ES-I3 (cell line): ENCODE results near the gene ABL1.

Source experiments
- H3K36me3 ChIP-seq: 2 replicates; pipeline ENCODE4 v1.6.1; 2013; ENCODE audit warnings: mild to moderate bottlenecking, low read length, control low read depth, moderate library complexity; ENCODE audit not compliant: insufficient read depth
- H3K4me1 ChIP-seq: 2 replicates; pipeline ENCODE4 v1.6.1; 2013; ENCODE audit warnings: mild to moderate bottlenecking, control low read depth, low read length; ENCODE audit not compliant: insufficient read depth
- H3K9ac ChIP-seq: 2 replicates; pipeline ENCODE4 v1.6.1; 2013; ENCODE audit warnings: low read depth, mild to moderate bottlenecking, low read length, moderate library complexity
- H3K9me3 ChIP-seq: 2 replicates; pipeline ENCODE4 v1.6.1; 2013; ENCODE audit warnings: mild to moderate bottlenecking, low read length, moderate library complexity; ENCODE audit not compliant: control insufficient read depth, insufficient read depth

The ABL1 gene

DNA sequence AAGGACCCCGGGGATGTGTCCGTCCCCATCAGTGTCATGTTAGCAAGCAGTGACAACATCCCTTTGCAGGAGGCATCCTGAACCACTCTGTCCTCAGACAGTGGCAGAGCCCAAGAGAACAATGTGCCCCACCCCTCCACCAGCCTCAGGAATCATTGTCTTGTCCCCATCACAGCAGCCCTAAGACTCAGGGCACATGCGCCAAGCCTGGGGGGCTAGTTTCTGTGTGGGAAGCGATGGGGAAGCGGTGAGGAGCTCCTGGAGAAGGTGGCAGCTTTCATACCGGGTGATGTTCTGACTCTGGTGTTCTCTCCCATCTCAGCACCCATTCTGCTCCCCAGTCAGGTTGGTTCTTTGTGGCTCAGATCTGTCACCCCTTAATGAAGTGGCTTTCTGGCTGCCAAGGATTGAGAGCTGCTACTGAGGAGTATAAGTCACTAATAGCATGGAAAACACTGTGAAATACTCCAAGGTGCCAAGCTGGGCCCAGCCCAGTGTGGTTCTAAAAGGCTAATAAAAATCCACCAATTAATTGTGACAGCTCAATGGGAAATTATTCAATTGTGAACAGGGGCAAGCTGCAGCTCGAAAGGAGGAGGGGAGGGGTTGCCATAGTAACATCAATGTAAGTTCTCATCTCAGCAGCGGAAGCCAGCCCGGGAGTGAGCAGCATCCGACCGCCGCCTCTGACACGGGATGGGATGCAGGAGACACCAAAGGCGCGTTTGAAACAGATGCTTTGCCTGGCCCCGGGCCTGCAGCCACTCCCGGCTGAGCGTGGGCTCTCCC, 56.8 kb downstream of the ABL1 start:
- no peaks in the 10 kb centered on the region for H3K9me3 ChIP-seq
- H3K9ac ChIP-seq: no peak overlapping the region
- 0 out of 2 replicates have a peak, but pooled peaks cover 5% of the 10 kb centered on the region for H3K36me3 ChIP-seq
- no peaks in the 10 kb centered on the region for H3K4me1 ChIP-seq

DNA sequence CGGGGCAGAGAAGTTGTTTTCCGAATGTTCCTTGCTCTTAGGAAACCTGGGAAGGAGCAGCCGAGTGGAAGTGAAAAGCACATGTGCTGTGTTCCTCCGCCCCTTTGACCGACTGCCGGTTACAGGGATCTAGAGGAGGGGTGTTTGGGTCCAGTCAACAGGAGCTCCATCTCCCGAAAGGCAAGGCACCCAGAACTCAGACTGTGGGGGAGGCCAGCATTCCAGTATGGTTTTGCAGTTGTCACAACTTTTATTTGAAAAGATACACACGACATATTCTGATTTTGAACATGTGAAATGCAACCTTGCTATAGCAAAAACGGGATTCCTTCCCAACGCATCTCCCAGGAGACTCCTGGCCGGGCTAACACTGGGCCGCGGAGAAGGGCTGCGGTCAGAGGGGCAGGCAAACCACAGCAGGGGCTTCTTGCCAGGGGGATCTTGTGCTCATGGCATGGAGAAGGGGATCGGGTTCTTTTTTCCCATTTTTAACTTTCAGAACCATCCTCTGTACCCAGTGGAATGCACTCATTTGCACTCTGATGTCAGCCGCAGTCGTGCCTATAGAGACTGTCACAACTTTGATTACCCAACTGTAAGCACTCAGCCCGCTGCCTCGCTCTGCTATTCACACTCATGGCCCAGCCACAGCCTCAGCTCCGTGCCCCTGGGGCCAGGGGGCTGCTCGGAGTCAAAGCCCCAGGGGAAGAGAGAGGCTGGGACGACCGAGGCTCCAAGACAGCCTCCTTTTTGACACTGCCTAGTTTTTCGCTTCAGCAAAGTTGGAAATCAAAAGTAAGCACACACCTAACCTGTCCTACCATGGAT, 57.6 kb downstream of the ABL1 start:
- Histone ChIP-seq H3K9me3 (no peaks in the 10 kb centered on the region), H3K36me3 (0 out of 2 replicates have a peak, but pooled peaks cover 5% of the 10 kb centered on the region), H3K4me1 (no peaks in the 10 kb centered on the region), H3K9ac (no peak overlapping the region)

DNA sequence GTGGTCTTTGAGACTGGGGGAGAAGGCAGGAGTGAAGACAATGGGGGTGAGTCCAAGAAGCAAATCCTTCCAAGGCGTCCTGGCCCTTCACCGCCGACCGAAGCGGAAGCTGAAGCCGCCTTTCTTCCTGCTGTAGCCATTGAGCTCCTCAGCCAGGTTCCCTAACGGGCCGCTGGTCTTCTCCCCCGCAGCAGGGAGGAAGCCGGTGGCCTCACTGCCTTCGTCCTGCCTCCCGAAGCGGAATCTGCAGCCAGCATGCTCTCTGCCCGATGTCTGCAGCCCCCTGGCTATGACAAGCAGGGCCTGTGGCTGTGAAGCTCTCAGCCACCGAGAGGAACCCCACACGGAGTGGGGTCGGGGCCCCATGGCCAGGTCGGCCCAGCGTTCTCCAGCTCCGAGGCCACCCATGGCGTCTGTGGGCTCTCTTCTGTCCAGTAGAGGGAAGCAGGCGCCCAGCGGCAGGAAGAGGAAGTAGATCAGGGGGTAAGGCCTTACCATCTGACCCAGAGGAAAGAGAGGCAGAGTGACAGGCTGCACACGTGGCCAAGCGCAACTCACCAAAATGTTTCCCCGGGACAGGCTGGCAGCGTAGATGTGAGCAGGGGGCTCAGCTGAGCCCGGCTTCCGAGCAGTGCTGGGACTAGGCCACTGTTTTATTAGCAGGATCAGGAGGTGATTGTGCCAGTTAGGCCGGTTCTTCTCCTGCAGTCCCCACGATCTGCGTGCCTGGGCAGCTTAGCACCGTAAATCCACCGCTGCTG, 58.5 kb downstream of the ABL1 start:
- Histone ChIP-seq H3K9me3 (no peaks in the 10 kb centered on the region), H3K4me1 (no peaks in the 10 kb centered on the region), H3K36me3 (0 out of 2 replicates have a peak, but pooled peaks cover 5% of the 10 kb centered on the region), H3K9ac (no peak overlapping the region)

DNA sequence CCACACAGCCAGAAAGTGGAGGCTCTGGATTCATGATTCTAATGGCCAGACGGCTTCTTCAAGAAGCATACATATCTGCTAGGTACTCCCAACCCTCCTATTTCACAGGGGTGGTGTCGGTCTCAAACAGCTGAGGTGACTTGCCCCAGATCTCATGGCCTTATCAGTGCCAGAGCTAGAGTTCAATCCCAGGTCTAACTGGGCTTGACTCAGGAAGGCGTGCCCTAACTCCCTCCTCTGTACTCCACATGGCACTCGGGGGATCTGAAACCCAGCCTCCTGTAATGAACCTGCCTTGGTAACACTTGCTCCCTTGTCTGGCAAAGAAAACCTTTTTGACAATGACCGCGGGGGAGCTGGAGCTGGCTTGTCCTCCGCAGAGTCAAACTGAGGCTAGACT, 59.5 kb downstream of the ABL1 start:
- Histone ChIP-seq H3K9me3 (no peaks in the 10 kb centered on the region), H3K4me1 (no peaks in the 10 kb centered on the region), H3K9ac (no peak overlapping the region), H3K36me3 (0 out of 2 replicates have a peak, but pooled peaks cover 5% of the 10 kb centered on the region)

DNA sequence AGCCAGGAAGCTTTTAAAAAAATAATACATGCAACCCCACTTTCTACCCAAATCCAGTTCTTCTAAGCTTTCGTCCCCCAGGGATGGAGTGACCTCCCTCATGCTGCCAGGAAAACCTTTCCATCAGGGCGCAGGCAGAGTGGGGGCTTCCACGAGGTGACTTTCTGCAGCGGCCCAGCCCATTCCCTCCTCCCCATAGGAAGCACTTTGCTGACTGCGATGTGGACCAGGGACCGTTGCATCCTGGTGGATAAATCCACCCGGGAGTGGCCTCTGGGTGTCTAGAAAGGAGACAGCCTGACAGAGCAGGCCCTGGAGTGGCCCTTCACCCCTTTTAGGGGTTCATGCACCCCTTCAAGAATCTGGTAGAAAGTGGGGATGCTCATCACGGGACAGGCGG, 60.0 kb downstream of the ABL1 start:
- Histone ChIP-seq H3K9me3 (no peaks in the 10 kb centered on the region), H3K36me3 (0 out of 2 replicates have a peak, but pooled peaks cover 5% of the 10 kb centered on the region), H3K4me1 (no peaks in the 10 kb centered on the region), H3K9ac (no peak overlapping the region)

DNA sequence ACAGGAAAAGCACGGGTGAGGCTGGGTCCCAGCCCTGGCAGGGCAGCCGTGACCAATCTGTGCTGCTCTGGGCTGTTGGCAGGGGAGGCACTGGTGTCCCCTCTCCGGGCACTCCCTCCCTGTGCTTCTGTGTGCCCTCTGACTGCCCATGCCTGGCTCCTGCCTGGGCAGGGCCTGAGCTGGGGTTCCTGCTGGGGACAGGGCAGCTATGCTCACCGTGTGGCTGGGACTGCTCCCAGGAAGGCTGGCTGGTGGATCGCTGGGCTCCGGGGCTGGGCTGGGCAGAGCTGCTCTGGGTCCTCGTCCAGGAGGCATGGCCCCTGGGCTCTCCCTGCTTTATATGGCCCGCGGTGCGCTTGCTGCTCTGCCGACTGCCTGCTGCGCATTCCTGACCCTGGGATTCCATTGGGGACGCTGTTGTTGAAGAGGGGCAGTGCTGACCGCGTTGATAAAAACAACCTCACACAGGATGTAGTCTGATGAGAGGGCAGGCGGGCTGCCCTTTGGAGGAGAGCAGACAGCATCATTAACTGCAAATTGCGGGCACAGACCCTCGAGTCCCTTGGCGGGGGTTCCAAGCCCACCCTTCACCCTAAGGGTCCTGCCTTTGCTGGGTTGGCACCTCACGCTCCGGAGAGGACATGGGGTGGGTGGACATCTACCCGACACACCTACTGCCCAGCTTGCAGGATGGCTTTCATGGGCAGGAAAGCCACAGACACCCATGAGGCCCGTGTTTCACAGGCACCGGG, 60.6 kb downstream of the ABL1 start:
- Histone ChIP-seq H3K4me1 (no peaks in the 10 kb centered on the region), H3K9me3 (no peaks in the 10 kb centered on the region), H3K36me3 (0 out of 2 replicates have a peak, but pooled peaks cover 2% of the 10 kb centered on the region), H3K9ac (no peak overlapping the region)

DNA sequence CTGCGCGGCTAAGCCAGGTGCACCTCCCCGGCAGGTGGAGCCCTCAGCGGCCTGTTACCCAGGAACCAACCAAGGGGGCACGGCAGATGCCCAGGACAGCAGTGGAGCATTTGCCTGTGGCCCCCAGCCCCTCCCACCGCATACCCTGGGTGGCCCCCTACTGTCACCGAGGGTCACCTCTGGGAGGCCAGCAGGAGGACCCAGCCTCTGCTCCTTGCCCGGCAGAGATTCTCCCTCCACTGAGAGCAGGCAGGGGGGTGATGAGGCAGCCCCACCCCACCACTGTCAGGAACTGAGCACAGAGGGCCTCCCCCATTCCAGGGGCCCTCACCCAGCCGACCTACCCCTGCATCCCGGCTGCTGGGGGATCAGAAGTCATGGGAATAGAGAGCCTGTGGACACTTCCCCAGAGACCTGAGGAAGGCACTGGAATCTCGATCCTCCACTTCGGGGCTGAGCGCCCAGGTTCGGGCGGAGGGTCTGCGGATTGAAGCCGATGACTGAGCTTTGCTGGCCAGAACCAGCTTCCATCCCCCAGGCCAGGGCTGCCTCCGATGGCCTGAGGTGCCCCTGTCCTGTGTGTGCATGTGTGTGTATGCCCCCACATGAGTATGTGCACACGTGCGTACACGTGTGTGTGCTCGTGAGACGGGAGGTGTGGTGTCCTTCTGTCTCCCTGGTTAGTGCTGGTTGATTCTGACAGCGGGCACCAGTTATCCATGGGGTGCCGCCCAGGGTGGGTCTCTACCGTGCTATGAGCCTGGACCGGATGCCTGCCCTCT, 61.4 kb downstream of the ABL1 start, which contains the start of gene QRFP:
TSS of gene QRFP (minus strand) at position 580 of the 782 bp plus-strand sequence. CDS start 2,974 bp downstream, outside the sequence.
- no peaks in the 10 kb centered on the region for H3K4me1 ChIP-seq
- H3K36me3 ChIP-seq: 0 out of 2 replicates have a peak, but pooled peaks cover 2% of the 10 kb centered on the region
- no peak within 1 kb of the TSS for H3K9ac ChIP-seq
- no peaks in the 10 kb centered on the region for H3K9me3 ChIP-seq

DNA sequence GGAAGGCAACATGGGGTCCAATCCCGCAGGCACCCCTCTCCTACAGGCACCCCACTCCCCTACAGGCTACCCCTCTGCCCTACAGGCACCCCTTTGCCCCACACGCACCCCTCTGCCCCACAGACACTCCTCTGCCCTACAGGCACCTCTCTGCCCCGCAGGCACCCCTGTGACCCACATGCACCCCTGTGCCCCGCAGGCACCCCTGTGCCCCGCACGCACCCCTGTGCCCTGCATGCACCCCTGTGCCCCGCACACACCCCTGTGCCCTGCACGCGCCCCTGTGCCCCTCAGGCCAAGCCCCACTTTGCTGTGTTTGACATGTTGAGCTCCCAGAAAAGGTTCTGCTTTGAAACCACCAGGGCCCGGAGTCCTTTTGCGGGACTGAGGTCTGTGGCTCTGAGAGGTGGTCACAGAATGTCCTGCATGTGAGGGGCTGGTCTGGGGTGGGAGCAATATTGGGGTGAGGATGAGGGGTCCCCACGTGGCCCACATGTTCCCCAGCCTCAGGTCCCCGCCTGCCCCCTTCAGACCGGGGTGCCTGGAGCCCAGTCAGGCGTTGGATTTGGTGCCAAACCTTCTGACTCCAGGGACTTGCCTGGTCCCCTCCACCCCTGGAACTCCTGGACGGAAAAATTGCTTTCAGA, 62.2 kb downstream of the ABL1 start:
- Histone ChIP-seq H3K9me3 (no peaks in the 10 kb centered on the region), H3K36me3 (0 out of 2 replicates have a peak, but pooled peaks cover 2% of the 10 kb centered on the region), H3K9ac (no peak overlapping the region), H3K4me1 (no peaks in the 10 kb centered on the region)

DNA sequence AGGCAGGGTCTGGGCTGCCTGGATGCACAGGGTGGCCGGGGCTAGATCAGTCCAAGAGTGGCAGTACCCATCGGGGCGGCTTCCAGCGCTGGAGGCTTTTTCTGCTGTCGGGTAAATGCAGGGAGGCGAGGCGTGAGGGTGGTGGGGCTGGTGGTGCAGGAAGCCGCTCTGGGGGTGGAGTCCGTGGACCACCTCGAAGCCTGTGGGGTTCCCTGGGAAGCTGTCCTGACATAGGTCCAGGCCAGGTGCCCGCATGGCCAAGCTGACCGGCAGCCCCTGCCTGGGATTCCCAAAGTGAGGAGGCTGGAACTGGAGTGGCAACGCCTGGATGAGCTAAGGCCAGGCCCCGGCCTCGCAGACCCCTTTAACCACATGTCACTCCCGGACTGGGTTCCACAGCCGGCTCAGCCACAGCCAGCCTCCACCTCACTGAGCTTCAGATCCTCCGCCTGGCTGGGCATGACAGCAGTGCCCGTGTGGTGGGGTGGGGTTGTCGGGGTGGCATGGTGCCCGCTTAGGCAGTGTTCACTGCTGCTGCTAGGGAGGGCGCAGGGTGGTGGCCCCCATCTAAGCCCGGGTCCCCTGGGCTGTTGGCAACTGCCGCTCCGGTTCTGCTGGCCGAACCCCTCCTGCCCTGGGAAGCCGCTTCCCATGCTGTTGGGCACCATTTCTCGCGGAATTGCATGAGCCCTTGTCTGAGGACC, 62.9 kb downstream of the ABL1 start:
- H3K9me3 ChIP-seq: no peaks in the 10 kb centered on the region
- no peaks in the 10 kb centered on the region for H3K4me1 ChIP-seq
- no peak overlapping the region for H3K9ac ChIP-seq
- 0 out of 2 replicates have a peak, but pooled peaks cover 2% of the 10 kb centered on the region for H3K36me3 ChIP-seq

DNA sequence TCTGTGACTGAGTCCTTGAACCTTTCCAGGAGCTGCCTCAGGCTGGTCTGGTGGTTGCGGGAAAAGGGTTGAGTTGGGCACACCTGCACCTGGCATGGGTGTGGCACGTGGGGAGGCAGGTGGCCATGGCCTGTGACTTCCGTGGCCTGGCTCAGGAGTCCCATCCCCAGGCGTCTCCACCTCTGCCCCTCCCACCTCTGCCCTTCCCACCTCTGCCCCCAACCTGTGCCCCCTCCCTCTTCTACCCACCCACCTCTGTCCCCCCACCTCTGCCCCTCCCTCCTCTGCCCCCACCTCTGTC, 63.4 kb downstream of the ABL1 start:
- H3K4me1 ChIP-seq: no peaks in the 10 kb centered on the region
- 0 out of 2 replicates have a peak, but pooled peaks cover 2% of the 10 kb centered on the region for H3K36me3 ChIP-seq
- no peak overlapping the region for H3K9ac ChIP-seq
- H3K9me3 ChIP-seq: no peaks in the 10 kb centered on the region

DNA sequence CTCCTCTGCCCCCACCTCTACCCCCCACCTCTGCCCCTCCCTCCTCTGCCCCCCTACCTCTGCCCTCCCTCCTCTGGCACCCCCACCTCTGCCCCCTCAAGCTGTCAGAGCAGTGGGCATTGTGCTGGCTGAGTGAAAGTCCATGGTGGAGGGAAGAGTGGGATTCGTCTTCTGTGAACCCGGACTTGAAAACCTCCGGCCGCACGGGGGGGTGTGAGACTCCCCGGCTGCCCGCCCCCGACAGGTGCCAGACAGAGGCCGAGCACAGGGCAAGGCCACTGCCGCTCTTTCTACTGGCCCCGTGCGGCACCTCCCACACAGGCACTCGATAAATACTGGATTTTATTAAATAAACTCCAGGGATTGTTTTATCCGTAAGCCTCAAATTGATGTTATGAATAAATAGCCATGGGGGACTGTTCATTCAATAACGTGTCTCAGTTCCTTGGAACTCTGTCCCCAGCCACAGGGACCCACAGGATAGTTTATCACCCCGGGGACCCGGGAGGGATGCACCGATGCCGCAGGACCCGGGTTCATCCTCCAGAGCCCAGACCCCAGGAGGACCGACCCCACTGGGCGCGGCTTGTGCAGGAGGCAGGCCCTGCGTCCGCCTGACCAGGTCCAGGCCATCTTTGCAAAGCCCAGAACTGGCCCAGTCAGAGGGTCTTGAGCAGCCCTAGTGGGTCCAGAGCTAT, 64.1 kb downstream of the ABL1 start:
- H3K4me1 ChIP-seq: no peaks in the 10 kb centered on the region
- 0 out of 2 replicates have a peak, but pooled peaks cover 1% of the 10 kb centered on the region for H3K36me3 ChIP-seq
- H3K9me3 ChIP-seq: no peaks in the 10 kb centered on the region
- H3K9ac ChIP-seq: no peak overlapping the region
